B cell (primary cell): ENCODE data around the gene LAIR2. TPM values are rescaled to one million over a fixed set of nuclear protein-coding genes. Genes with fewer than 3 reads are reported as not detected.
"Not testable (repeated sequence)": the region's sequence is repeated elsewhere in the genome, so short reads cannot be mapped to it uniquely, and the experiment has no call there.

Source experiments
- ATAC-seq: fragments of 200-7000 bp; cut with Tn5 transposase; one replicate; pipeline ENCODE4 v1.10.0; 2021; ENCODE audit warnings: low read depth, mild to moderate bottlenecking, moderate number of reproducible peaks, moderate library complexity
- CTCF ChIA-PET: fragments of 350-600 bp; sonication (Branson Sonifier 250); formaldehyde crosslinking; loops from one replicate; lab custom pipeline; 2021; ENCODE audit warnings: antibody characterized with exemption, inconsistent platforms; lab: Charles Lee
- POLR2A ChIA-PET: fragments of 350-600 bp; sonication (Branson Sonifier 250); formaldehyde crosslinking; loops from one replicate; lab custom pipeline; 2021; ENCODE audit warnings: antibody characterized with exemption; lab: Charles Lee
- DNase-seq: peaks from one replicate; pipeline ENCODE4 v3.0.0; 2013
- H2AFZ ChIP-seq: 2 replicates; pipeline ENCODE4 v1.6.1; 2012; ENCODE audit warnings: mild to moderate bottlenecking, low read depth, low read length; ENCODE audit not compliant: insufficient read depth, poor library complexity, severe bottlenecking
- H3K27ac ChIP-seq, 2 donors: 1 replicate in 1 of 2; 2 replicates in 1 of 2; pipeline ENCODE4 v1.5.1; 2012 to 2013; ENCODE audit warnings: low read length in 2 of 2, mild to moderate bottlenecking in 2 of 2, moderate library complexity in 1 of 2
- H3K27me3 ChIP-seq, 4 experiments: fragments of 200-600 bp in 1 of 4; sonication (generic) in 1 of 4; replicated peaks in 1 of 4; 1 replicate in 2 of 4; 2 replicates in 2 of 4; pipeline versions ENCODE4 v1.6.1 to v1.7.0; 2013 to 2016; ENCODE audit warnings: low read length in 3 of 4, mild to moderate bottlenecking in 2 of 4, mixed read lengths in 1 of 4, moderate library complexity in 1 of 4; ENCODE audit not compliant: insufficient read depth in 4 of 4, control insufficient read depth in 3 of 4; ENCODE audit errors: control extremely low read depth in 1 of 4
- H3K36me3 ChIP-seq, 2 experiments: replicated peaks in 1 of 2; 1 replicate in 1 of 2; 2 replicates in 1 of 2; pipeline versions ENCODE4 v1.6.1 to v1.7.1; 2013; ENCODE audit warnings: low read length in 1 of 2; ENCODE audit not compliant: insufficient read depth in 2 of 2, control insufficient read depth in 1 of 2; ENCODE audit errors: control extremely low read depth in 1 of 2, extremely low read depth in 1 of 2
- H3K4me1 ChIP-seq, 2 donors: fragments of 200-600 bp in 1 of 2; sonication (generic) in 1 of 2; 1 replicate in 1 of 2; 2 replicates in 1 of 2; pipeline versions ENCODE4 v1.5.1 to v1.6.1; 2013 to 2017; ENCODE audit warnings: low read length in 2 of 2; ENCODE audit not compliant: control insufficient read depth in 2 of 2, insufficient read depth in 2 of 2
- H3K4me2 ChIP-seq: replicated peaks from 2 replicates; pipeline ENCODE3; 2012; ENCODE audit warnings: mild to moderate bottlenecking, low read depth, low read length; ENCODE audit not compliant: poor library complexity, severe bottlenecking
- H3K4me3 ChIP-seq, 5 experiments: fragments of 200-600 bp in 1 of 5; sonication (generic) in 1 of 5; 1 replicate in 3 of 5; 2 replicates in 2 of 5; pipeline versions ENCODE4 v1.5.1 to v1.7.0; 2011 to 2016; ENCODE audit warnings: low read length in 4 of 5, mild to moderate bottlenecking in 4 of 5, low read depth in 2 of 5, control low read depth in 1 of 5, moderate library complexity in 1 of 5; ENCODE audit not compliant: insufficient read depth in 1 of 5; ENCODE audit errors: control extremely low read depth in 1 of 5, extremely low read depth in 1 of 5
- H3K79me2 ChIP-seq: fragments of 200-600 bp; sonication (generic); one replicate; pipeline ENCODE4 v1.6.0; 2016; ENCODE audit warnings: low read length; ENCODE audit not compliant: control insufficient read depth, insufficient read depth
- H3K9ac ChIP-seq: fragments of 200-600 bp; sonication (generic); 2 replicates; pipeline ENCODE4 v1.6.1; 2017; ENCODE audit warnings: mild to moderate bottlenecking, low read length, moderate library complexity
- H3K9me3 ChIP-seq, 3 donors: one replicate each; pipeline versions ENCODE4 v1.6.1 to v1.7.1; 2013; ENCODE audit warnings: low read length in 2 of 3; ENCODE audit not compliant: control insufficient read depth in 2 of 3, insufficient read depth in 1 of 3; ENCODE audit errors: control extremely low read depth in 1 of 3
- H4K20me1 ChIP-seq: 2 replicates; pipeline ENCODE4 v1.6.0; 2012; ENCODE audit warnings: mild to moderate bottlenecking, low read length; ENCODE audit not compliant: insufficient read depth, control insufficient read depth, poor library complexity, severe bottlenecking
- H3K27ac Mint-ChIP-seq: one replicate; pipeline ENCODE4 v1.8.0; 2021; ENCODE audit warnings: mixed read lengths
- H3K27me3 Mint-ChIP-seq: one replicate; pipeline ENCODE4 v1.8.0; 2021; ENCODE audit warnings: mixed read lengths
- H3K4me1 Mint-ChIP-seq: one replicate; pipeline ENCODE4 v1.8.0; 2021; ENCODE audit warnings: mixed read lengths
- H3K4me3 Mint-ChIP-seq: one replicate; pipeline ENCODE4 v1.8.0; 2021; ENCODE audit warnings: mixed read lengths
- H3K9me3 Mint-ChIP-seq: one replicate; pipeline ENCODE4 v1.8.0; 2022; ENCODE audit warnings: mixed read lengths; ENCODE audit not compliant: insufficient read depth
- CTCF ChIP-seq: fragments of 200-600 bp; IDR thresholded peaks from one replicate; pipeline ENCODE4 v1.8.0; 2022; ENCODE audit warnings: antibody characterized with exemption, mild to moderate bottlenecking
- EZH2 ChIP-seq: IDR thresholded peaks from 2 replicates; pipeline ENCODE4 v1.6.1; 2012; ENCODE audit warnings: borderline replicate concordance, low read depth, mild to moderate bottlenecking, moderate library complexity, low read length; ENCODE audit not compliant: insufficient read depth, poor library complexity, severe bottlenecking
- WGBS: methylation state at CpG from one replicate; pipeline ENCODE4 v1.1.5; 2013; ENCODE audit warnings: missing lambda C conversion rate; ENCODE audit not compliant: insufficient coverage; 5-methylcytosine and 5-hydroxymethylcytosine counted together
- intact Hi-C: fragments of 100-400 bp; cut with micrococcal nuclease; formaldehyde crosslinking; loops from one replicate; pipeline ENCODE4 v1.10.0; 2022
- polyA plus RNA-seq: library from polyadenylated mRNA; depleted of rRNA; stranded (reverse); fragments of >200 nt; gene quantifications from 2 replicates; pipeline ENCODE4 v1.2.3, GENCODE V29; 2012
- total RNA-seq, 2 donors: library from RNA; stranded (reverse); fragments of 120-200 nt in 1 of 2; gene quantifications; 1 replicate in 1 of 2; 2 replicates in 1 of 2; pipeline versions ENCODE4 v1.2.3 to v1.2.4, GENCODE V29; 2013 to 2022

Gene LAIR2
- total and polyA plus RNA-seq, 2 donors (not counting 1 experiment from before 2014, with no cell fraction given) = not detected

- ChIA-PET POLR2A (interaction anchor here (0.6 kb wide), 2 partner anchors 18 to 198 kb away, joined by 3 to 8 read pairs; no protein-coding TSS in a partner anchor), CTCF (no interaction called here)
- DNase-seq (peak; percentile 48), ATAC-seq (no peak)
- Histone ChIP-seq H3K4me2 (peak overlapping the region; percentile 100), H3K27ac (no peak overlapping the region), H3K9me3 (peaks cover 0 to 26% (median 0%) of the 10 kb centered on the region in 3 donors), H4K20me1 (peaks cover 24% of the 10 kb centered on the region), H2AFZ (no peak overlapping the region), H3K4me1 (peaks cover 22 to 31% of the 10 kb centered on the region in 2 donors), H3K79me2 (no peaks in the 10 kb centered on the region), H3K4me3 (no peak overlapping the region), H3K36me3 (peaks cover 0 to 14% of the 10 kb centered on the region in 2 experiments), H3K27me3 (peaks cover 0 to 20% (median 10%) of the 10 kb centered on the region in 4 experiments), H3K9ac (no peak overlapping the region)
- intact Hi-C loops = no loop called here
- Mint-ChIP-seq H3K27ac (no peak overlapping the region), H3K4me3 (peak overlapping the region; percentile 62), H3K9me3 (no peaks in the 10 kb centered on the region), H3K27me3 (peaks cover 23% of the 10 kb centered on the region), H3K4me1 (peaks cover 23% of the 10 kb centered on the region)
- TF ChIP-seq CTCF (no peak), EZH2 (no peak)
- WGBS = 83% methylated on average over 48 of the region's 49 CpGs
Measured at GRCh38 chr19:54465426-54466109, 37.1 kb upstream of the LAIR2 start.

- POLR2A ChIA-PET = interaction anchor here (0.6 kb wide), 1 partner anchor 18 kb away, joined by 3 read pairs; no protein-coding TSS in a partner anchor
Measured at GRCh38 chr19:54466110-54466480, 36.5 kb upstream of the LAIR2 start.

More at GRCh38 chr19:54466110-54466480, 36.5 kb upstream of the LAIR2 start:
- H3K27ac Mint-ChIP-seq, H3K4me3 ChIP-seq, ATAC-seq, intact Hi-C loops, H2AFZ ChIP-seq, H3K79me2 ChIP-seq, H3K9ac ChIP-seq, H3K27ac ChIP-seq, H3K4me2 ChIP-seq, H3K36me3 ChIP-seq, H3K9me3 Mint-ChIP-seq: not testable (repeated sequence)
- peak overlapping the region; percentile 62 for H3K4me3 Mint-ChIP-seq
- peak; percentile 18 for DNase-seq
- Histone ChIP-seq H4K20me1 (peaks cover 19% of the 10 kb centered on the region), H3K4me1 (peaks cover 27 to 36% of the 10 kb centered on the region in 2 donors), H3K27me3 (peaks cover 0 to 25% (median 14%) of the 10 kb centered on the region in 4 experiments), H3K9me3 (peaks cover 0 to 27% (median 0%) of the 10 kb centered on the region in 3 donors)
- WGBS = 98% methylated on average over 12 of the region's 14 CpGs
- H3K27me3 Mint-ChIP-seq = peaks cover 28% of the 10 kb centered on the region
- H3K4me1 Mint-ChIP-seq = peaks cover 27% of the 10 kb centered on the region
- CTCF ChIA-PET = interaction anchor here (1.2 kb wide), 1 partner anchor 16 kb away, joined by 3 read pairs; no protein-coding TSS in a partner anchor
